Measurements from ENCODE around the gene TBXAS1. TPM values are rescaled to one million over a fixed set of nuclear protein-coding genes. Genes with fewer than 3 reads are reported as not detected.
"Not testable (repeated sequence)": the region's sequence is repeated elsewhere in the genome, so short reads cannot be mapped to it uniquely, and the experiment has no call there.

TBXAS1 gene
- total and polyA plus RNA-seq, 4 donors: 19.6 to 126 (median 55.2) TPM

- Histone ChIP-seq H3K27me3 (ENCODE audit: control insufficient read depth in 3 of 3, insufficient read depth in 3 of 3, low read length in 2 of 3) (no peaks in the 10 kb centered on the region), H3K9me3 (ENCODE audit: control insufficient read depth in 4 of 4, insufficient read depth in 3 of 4, low read length in 3 of 4) (no peaks in the 10 kb centered on the region), H3K36me3 (ENCODE audit: control insufficient read depth in 4 of 4, insufficient read depth in 4 of 4, low read length in 4 of 4) (no peaks in the 10 kb centered on the region), H3K9ac (ENCODE audit: insufficient read depth in 1 of 2, low read length in 2 of 2) (no peak overlapping the region), H3K27ac (ENCODE audit: low read depth in 1 of 2, low read length in 1 of 2) (no peak overlapping the region), H3K4me1 (ENCODE audit: control insufficient read depth in 5 of 5, insufficient read depth in 5 of 5, low read length in 5 of 5) (peaks cover 0 to 1% (median 0%) of the 10 kb centered on the region in 5 donors), H3K4me3 (no peak overlapping the region)
- WGBS, 2 donors: 41 to 72% methylated on average over 3 of the region's 3 CpGs
- ATAC-seq (ENCODE audit: insufficient read depth, low FRiP score): no peak
- TF ChIP-seq CTCF (IDR thresholded peaks at IDR 0.05; ENCODE audit: control extremely low read depth, extremely low read depth): no peak
- DNase-seq: no peak
These were observed 95.4 kb downstream of the TBXAS1 start for GRCh38 chr7:139924461-139924860.

- not testable (repeated sequence) for ATAC-seq (ENCODE audit: insufficient read depth, low FRiP score); H3K9ac ChIP-seq (ENCODE audit: insufficient read depth in 1 of 2, low read length in 2 of 2); H3K27ac ChIP-seq (ENCODE audit: low read depth in 1 of 2, low read length in 1 of 2); H3K27me3 ChIP-seq (ENCODE audit: control insufficient read depth in 3 of 3, insufficient read depth in 3 of 3, low read length in 2 of 3); H3K4me1 ChIP-seq (ENCODE audit: control insufficient read depth in 5 of 5, insufficient read depth in 5 of 5, low read length in 5 of 5); H3K36me3 ChIP-seq (ENCODE audit: control insufficient read depth in 4 of 4, insufficient read depth in 4 of 4, low read length in 4 of 4); H3K9me3 ChIP-seq (ENCODE audit: control insufficient read depth in 4 of 4, insufficient read depth in 3 of 4, low read length in 3 of 4); H3K4me3 ChIP-seq; DNase-seq
- 93% methylated on average over 7 to 8 of the region's 8 CpGs for WGBS, 2 donors
These were observed 100.2 kb downstream of the TBXAS1 start for GRCh38 chr7:139929221-139929620.

- H3K27ac ChIP-seq (ENCODE audit: low read depth in 1 of 2, low read length in 1 of 2): no peak overlapping the region
- H3K27me3 ChIP-seq (ENCODE audit: control insufficient read depth in 3 of 3, insufficient read depth in 3 of 3, low read length in 2 of 3): no peaks in the 10 kb centered on the region
- WGBS, 2 donors: 96 to 98% methylated on average over 6 of the region's 6 CpGs
- no peaks in the 10 kb centered on the region for H3K9me3 ChIP-seq (ENCODE audit: control insufficient read depth in 4 of 4, insufficient read depth in 3 of 4, low read length in 3 of 4)
- H3K36me3 ChIP-seq (ENCODE audit: control insufficient read depth in 4 of 4, insufficient read depth in 4 of 4, low read length in 4 of 4): no peaks in the 10 kb centered on the region
- no peak overlapping the region for H3K4me3 ChIP-seq
- TF ChIP-seq CTCF (IDR thresholded peaks at IDR 0.05; ENCODE audit: control extremely low read depth, extremely low read depth): no peak
- H3K4me1 ChIP-seq (ENCODE audit: control insufficient read depth in 5 of 5, insufficient read depth in 5 of 5, low read length in 5 of 5): no peaks in the 10 kb centered on the region
- H3K9ac ChIP-seq (ENCODE audit: insufficient read depth in 1 of 2, low read length in 2 of 2): no peak overlapping the region
- ATAC-seq (ENCODE audit: insufficient read depth, low FRiP score) (no peak), DNase-seq (no peak)
These were observed 101.4 kb downstream of the TBXAS1 start for GRCh38 chr7:139930286-139930965.

- ATAC-seq (ENCODE audit: insufficient read depth, low FRiP score) (no peak), DNase-seq (no peak)
- Histone ChIP-seq H3K36me3 (ENCODE audit: control insufficient read depth in 4 of 4, insufficient read depth in 4 of 4, low read length in 4 of 4) (peaks cover 0 to 3% (median 0%) of the 10 kb centered on the region in 4 donors), H3K9me3 (ENCODE audit: control insufficient read depth in 4 of 4, insufficient read depth in 3 of 4, low read length in 3 of 4) (no peaks in the 10 kb centered on the region), H3K27me3 (ENCODE audit: control insufficient read depth in 3 of 3, insufficient read depth in 3 of 3, low read length in 2 of 3) (no peaks in the 10 kb centered on the region), H3K27ac (ENCODE audit: low read depth in 1 of 2, low read length in 1 of 2) (no peak overlapping the region), H3K4me3 (no peak overlapping the region), H3K4me1 (ENCODE audit: control insufficient read depth in 5 of 5, insufficient read depth in 5 of 5, low read length in 5 of 5) (no peaks in the 10 kb centered on the region), H3K9ac (ENCODE audit: insufficient read depth in 1 of 2, low read length in 2 of 2) (no peak overlapping the region)
- TF ChIP-seq CTCF (IDR thresholded peaks at IDR 0.05; ENCODE audit: control extremely low read depth, extremely low read depth): no peak
- 71 to 77% methylated on average over 8 of the region's 8 CpGs for WGBS, 2 donors
These were observed 102.3 kb downstream of the TBXAS1 start for GRCh38 chr7:139931190-139931934.
